Astrocyte (in vitro differentiated cells and primary cell): ENCODE measurements around the gene DBF4B. TPM values are rescaled to one million over a fixed set of nuclear protein-coding genes. Genes with fewer than 3 reads are reported as not detected.

ENCODE experiments used
- DNase-seq: peaks from one replicate; pipeline ENCODE4 v3.0.0-alpha.2; 2010; ENCODE audit warnings: low read depth
- FAIRE-seq: peaks from 2 replicates; lab custom pipeline; 2011; peaks lifted over from hg19 to GRCh38; lab: Jason Lieb, UNC
- H2AFZ ChIP-seq: 2 replicates; pipeline ENCODE4 v1.6.0; 2012; ENCODE audit warnings: low read depth, low read length, inconsistent platforms
- H3K27ac ChIP-seq: 2 replicates; pipeline ENCODE4 v1.5.1; 2011; ENCODE audit warnings: low read depth, low read length, inconsistent platforms
- H3K27me3 ChIP-seq: 2 replicates; pipeline ENCODE4 v1.6.0; 2011; ENCODE audit warnings: low read length, inconsistent platforms; ENCODE audit not compliant: insufficient read depth
- H3K36me3 ChIP-seq: 2 replicates; pipeline ENCODE4 v1.5.1; 2011; ENCODE audit warnings: low read length, inconsistent platforms; ENCODE audit not compliant: insufficient read depth
- H3K4me1 ChIP-seq: 2 replicates; pipeline ENCODE4 v1.5.1; 2011; ENCODE audit warnings: low read length, inconsistent platforms; ENCODE audit not compliant: insufficient read depth
- H3K4me2 ChIP-seq: 2 replicates; pipeline ENCODE4 v1.6.0; 2012; ENCODE audit warnings: low read length, inconsistent platforms
- H3K4me3 ChIP-seq: 2 replicates; pipeline ENCODE4 v1.5.1; 2011; ENCODE audit warnings: low read depth, mild to moderate bottlenecking, low read length, inconsistent platforms; ENCODE audit not compliant: insufficient read depth
- H3K79me2 ChIP-seq: 2 replicates; pipeline ENCODE4 v1.6.0; 2012; ENCODE audit warnings: mild to moderate bottlenecking, low read length, inconsistent platforms; ENCODE audit not compliant: insufficient read depth
- H3K9ac ChIP-seq: 2 replicates; pipeline ENCODE4 v1.6.0; 2012; ENCODE audit warnings: mild to moderate bottlenecking, low read length, inconsistent platforms
- H3K9me3 ChIP-seq: 2 replicates; pipeline ENCODE4 v1.5.1; 2012; ENCODE audit warnings: low read depth, mild to moderate bottlenecking, low read length, inconsistent platforms; ENCODE audit not compliant: insufficient read depth
- H4K20me1 ChIP-seq: 2 replicates; pipeline ENCODE4 v1.6.0; 2012; ENCODE audit warnings: low read length, inconsistent platforms; ENCODE audit not compliant: insufficient read depth
- H3K27ac Mint-ChIP-seq: one replicate; pipeline ENCODE4 v1.8.0; 2021; ENCODE audit warnings: mild to moderate bottlenecking, mixed read lengths; ENCODE audit not compliant: unreplicated experiment
- H3K27me3 Mint-ChIP-seq: one replicate; pipeline ENCODE4 v1.8.0; 2021; ENCODE audit warnings: low read depth, mixed read lengths; ENCODE audit not compliant: unreplicated experiment
- H3K36me3 Mint-ChIP-seq: one replicate; pipeline ENCODE4 v1.8.0; 2021; ENCODE audit warnings: low read depth, mixed read lengths; ENCODE audit not compliant: unreplicated experiment
- H3K4me1 Mint-ChIP-seq: one replicate; pipeline ENCODE4 v1.8.0; 2021; ENCODE audit warnings: low read depth, mixed read lengths; ENCODE audit not compliant: unreplicated experiment
- H3K4me3 Mint-ChIP-seq: one replicate; pipeline ENCODE4 v1.8.0; 2021; ENCODE audit warnings: mild to moderate bottlenecking, moderate library complexity, mixed read lengths; ENCODE audit not compliant: unreplicated experiment
- H3K9me3 Mint-ChIP-seq: one replicate; pipeline ENCODE4 v1.8.0; 2021; ENCODE audit warnings: mild to moderate bottlenecking, mixed read lengths; ENCODE audit not compliant: unreplicated experiment
- CTCF ChIP-seq: IDR thresholded peaks from 2 replicates; pipeline ENCODE4 v1.5.1; 2011; ENCODE audit warnings: low read depth, mild to moderate bottlenecking, inconsistent platforms, low read length, moderate library complexity; ENCODE audit not compliant: insufficient read depth
- EZH2 ChIP-seq: IDR thresholded peaks from 2 replicates; pipeline ENCODE4 v1.6.1; 2012; ENCODE audit warnings: mild to moderate bottlenecking, low read length, inconsistent platforms; ENCODE audit not compliant: insufficient read depth
- total RNA-seq: library from RNA; stranded (reverse); gene quantifications from 2 replicates; pipeline ENCODE4 v1.2.1, GENCODE V29; 2021

Gene DBF4B
- total RNA-seq, 1 donor from 2014 or later, result 9.5 TPM

GRCh38 chr17:44664867-44665266 lies 43.6 kb upstream of the DBF4B start:
- no peaks in the 10 kb centered on the region for H3K4me1 Mint-ChIP-seq
- Histone ChIP-seq H3K4me1 (no peaks in the 10 kb centered on the region), H3K79me2 (no peaks in the 10 kb centered on the region), H4K20me1 (no peaks in the 10 kb centered on the region), H3K27me3 (no peaks in the 10 kb centered on the region), H3K4me2 (no peak overlapping the region), H3K36me3 (no peaks in the 10 kb centered on the region), H3K9me3 (no peaks in the 10 kb centered on the region), H3K27ac (no peak overlapping the region), H3K9ac (no peak overlapping the region), H3K4me3 (no peak overlapping the region), H2AFZ (no peak overlapping the region)
- no peak overlapping the region for H3K27ac Mint-ChIP-seq
- no peak for TF ChIP-seq CTCF
- no peak for TF ChIP-seq EZH2
- DNase-seq, result no peak
- H3K9me3 Mint-ChIP-seq, result no peaks in the 10 kb centered on the region
- no peak overlapping the region for H3K4me3 Mint-ChIP-seq
- no peaks in the 10 kb centered on the region for H3K36me3 Mint-ChIP-seq
- no peaks in the 10 kb centered on the region for H3K27me3 Mint-ChIP-seq
- FAIRE-seq, result no peak

DNA sequence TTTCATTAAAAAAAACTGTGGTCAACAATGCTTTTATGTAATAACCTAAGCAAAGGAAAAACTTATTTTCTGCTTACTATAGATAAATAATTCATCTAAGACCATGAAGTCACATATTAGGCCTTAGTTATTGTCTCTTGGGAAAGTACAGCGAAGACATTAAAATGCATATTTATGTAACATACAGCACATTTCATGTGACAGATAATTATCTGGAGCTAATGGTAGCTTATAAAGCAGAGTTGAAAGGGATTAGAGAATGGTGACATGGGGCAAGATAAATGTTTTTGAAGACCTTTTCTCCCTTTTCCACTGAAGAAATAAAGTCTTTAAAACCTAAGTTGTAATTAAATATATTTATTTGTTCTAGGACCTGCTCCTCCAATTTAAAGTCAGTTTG lies 42.5 kb upstream of the DBF4B start:
- Mint-ChIP-seq H3K27ac (no peak overlapping the region), H3K9me3 (no peaks in the 10 kb centered on the region), H3K36me3 (no peaks in the 10 kb centered on the region), H3K4me3 (no peak overlapping the region), H3K27me3 (no peaks in the 10 kb centered on the region), H3K4me1 (no peaks in the 10 kb centered on the region)
- no peak overlapping the region for H3K4me3 ChIP-seq
- no peak overlapping the region for H3K27ac ChIP-seq
- H2AFZ ChIP-seq, result no peak overlapping the region
- H4K20me1 ChIP-seq, result no peaks in the 10 kb centered on the region
- H3K9me3 ChIP-seq, result no peaks in the 10 kb centered on the region
- no peak overlapping the region for H3K4me2 ChIP-seq
- TF ChIP-seq CTCF (no peak), EZH2 (no peak)
- no peaks in the 10 kb centered on the region for H3K79me2 ChIP-seq
- H3K36me3 ChIP-seq, result no peaks in the 10 kb centered on the region
- H3K27me3 ChIP-seq, result no peaks in the 10 kb centered on the region
- FAIRE-seq (no peak), DNase-seq (no peak)
- H3K9ac ChIP-seq, result no peak overlapping the region
- no peaks in the 10 kb centered on the region for H3K4me1 ChIP-seq

DNA sequence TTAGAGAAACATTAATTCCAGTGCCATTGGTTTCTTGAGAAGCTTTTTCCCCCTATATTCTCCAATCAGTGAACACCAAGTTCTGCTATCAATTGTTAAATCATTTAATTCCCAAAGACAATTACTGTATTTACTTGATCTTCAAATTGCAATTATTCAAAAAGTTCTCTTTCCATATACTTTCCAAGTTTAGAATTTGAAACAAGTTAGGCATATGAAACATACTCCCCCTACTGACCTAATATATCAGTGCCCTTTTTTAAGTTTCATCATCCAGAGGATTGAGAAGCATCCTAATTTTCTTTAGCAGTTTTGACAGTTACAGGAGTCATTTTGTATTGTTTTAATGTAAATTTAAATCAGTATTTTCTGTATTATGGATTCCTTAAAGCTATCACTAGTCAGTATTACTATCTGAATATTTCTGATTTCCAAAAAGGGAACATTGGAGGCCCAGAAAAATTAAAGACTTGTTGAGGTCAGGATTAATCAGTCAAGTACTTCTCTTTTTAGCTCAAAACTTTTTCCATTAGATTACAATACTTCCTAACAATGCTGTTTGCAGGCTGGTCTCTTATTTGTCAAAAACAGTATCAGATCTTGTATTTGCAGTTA lies 35.9 kb upstream of the DBF4B start:
- Mint-ChIP-seq H3K36me3 (no peaks in the 10 kb centered on the region), H3K4me1 (no peaks in the 10 kb centered on the region), H3K4me3 (no peak overlapping the region), H3K27ac (peak overlapping the region; percentile 12), H3K9me3 (no peaks in the 10 kb centered on the region), H3K27me3 (no peaks in the 10 kb centered on the region)
- H3K4me3 ChIP-seq, result no peak overlapping the region
- no peak overlapping the region for H3K4me2 ChIP-seq
- H3K9ac ChIP-seq, result no peak overlapping the region
- no peak for DNase-seq
- H3K36me3 ChIP-seq, result no peaks in the 10 kb centered on the region
- no peak overlapping the region for H3K27ac ChIP-seq
- peak; percentile 20 for FAIRE-seq
- no peaks in the 10 kb centered on the region for H4K20me1 ChIP-seq
- H3K4me1 ChIP-seq, result no peaks in the 10 kb centered on the region
- H3K9me3 ChIP-seq, result no peaks in the 10 kb centered on the region
- H3K79me2 ChIP-seq, result no peaks in the 10 kb centered on the region
- no peaks in the 10 kb centered on the region for H3K27me3 ChIP-seq
- H2AFZ ChIP-seq, result no peak overlapping the region
- TF ChIP-seq EZH2 (no peak), CTCF (peak; percentile 44)
